ENCODE measurements around the gene OR2F1.
A peak's percentile ranks its signal among the peaks of the same experiment; 100 is the strongest.

OR2F1 gene

GRCh38 chr7:143934526-143935325 is 19.9 kb upstream of the OR2F1 start, which contains the start of gene OR2F2:
OR2F2 (plus strand) TSS chr7:143935233; CDS start chr7:143935233, 0 bp downstream.
- peak; percentile 85 for DNase-seq (ENCODE audit: low read depth)
- H3K4me3 ChIP-seq (replicated peaks; ENCODE audit: low read depth, low read length) = no peak within 1 kb of the TSS
- no peak for TF ChIP-seq CTCF (IDR thresholded peaks at IDR 0.05; ENCODE audit: low read length, missing control alignments)

- peak; percentile 93 for DNase-seq (ENCODE audit: low read depth)
- TF ChIP-seq CTCF (IDR thresholded peaks at IDR 0.05; ENCODE audit: low read length, missing control alignments) = no peak
- H3K4me3 ChIP-seq (replicated peaks; ENCODE audit: low read depth, low read length) = no peak overlapping the region
Observed at GRCh38 chr7:143936087-143937009, 18.3 kb upstream of the OR2F1 start.

- no peak overlapping the region for H3K4me3 ChIP-seq (replicated peaks; ENCODE audit: low read depth, low read length)
- DNase-seq (ENCODE audit: low read depth) = no peak
- TF ChIP-seq CTCF (IDR thresholded peaks at IDR 0.05; ENCODE audit: low read length, missing control alignments) = no peak
Observed at GRCh38 chr7:143938379-143939243, 16.0 kb upstream of the OR2F1 start.

- TF ChIP-seq CTCF (IDR thresholded peaks at IDR 0.05; ENCODE audit: low read length, missing control alignments) = no peak
- no peak overlapping the region for H3K4me3 ChIP-seq (replicated peaks; ENCODE audit: low read depth, low read length)
- DNase-seq (ENCODE audit: low read depth) = no peak
Observed at GRCh38 chr7:143945423-143945822, 9.2 kb upstream of the OR2F1 start.

- H3K4me3 ChIP-seq (replicated peaks; ENCODE audit: low read depth, low read length) = no peak overlapping the region
- no peak for TF ChIP-seq CTCF (IDR thresholded peaks at IDR 0.05; ENCODE audit: low read length, missing control alignments)
- DNase-seq (ENCODE audit: low read depth) = no peak
Observed at GRCh38 chr7:143947111-143947510, 7.5 kb upstream of the OR2F1 start.

- no peak for TF ChIP-seq CTCF (IDR thresholded peaks at IDR 0.05; ENCODE audit: low read length, missing control alignments)
- no peak for DNase-seq (ENCODE audit: low read depth)
- no peak overlapping the region for H3K4me3 ChIP-seq (replicated peaks; ENCODE audit: low read depth, low read length)
Observed at GRCh38 chr7:143948733-143949132, 5.9 kb upstream of the OR2F1 start.

Data from fibroblast of pulmonary artery (primary cell).